HG03097 (cell line): ENCODE data around the gene ICA1.
A peak's percentile ranks its signal among the peaks of the same experiment; 100 is the strongest.

Experiments used
- ATAC-seq: cut with Tn5 transposase; IDR thresholded peaks from one replicate; pipeline ENCODE4 v1.9.1; 2021; ENCODE audit not compliant: unreplicated experiment, low FRiP score

The ICA1 gene

GRCh38 chr7:8136051-8136730 is 125.8 kb downstream of the ICA1 start:
- ATAC-seq, result no peak

GRCh38 chr7:8135417-8135816 is 126.5 kb downstream of the ICA1 start:
- ATAC-seq, result no peak

GRCh38 chr7:8134089-8134733 is 127.8 kb downstream of the ICA1 start:
- peak; percentile 58 for ATAC-seq

GRCh38 chr7:8133188-8133848 is 128.6 kb downstream of the ICA1 start:
- ATAC-seq, result no peak

- peak; percentile 37 for ATAC-seq
Measured at GRCh38 chr7:8131694-8132605, 130.0 kb downstream of the ICA1 start.

- ATAC-seq, result no peak
Measured at GRCh38 chr7:8130663-8131062, 131.3 kb downstream of the ICA1 start.

GRCh38 chr7:8129318-8129659 is 132.7 kb downstream of the ICA1 start:
- ATAC-seq, result no peak

GRCh38 chr7:8128449-8129317 is 133.3 kb downstream of the ICA1 start:
- ATAC-seq, result no peak

- no peak for ATAC-seq
Measured at GRCh38 chr7:8126601-8127167, 135.3 kb downstream of the ICA1 start.

GRCh38 chr7:8125680-8126444 is 136.1 kb downstream of the ICA1 start:
- peak; percentile 79 for ATAC-seq

- no peak for ATAC-seq
Measured at GRCh38 chr7:8121243-8121642, 140.7 kb downstream of the ICA1 start.

GRCh38 chr7:8120390-8121058 is 141.4 kb downstream of the ICA1 start:
- ATAC-seq, result no peak

- no peak for ATAC-seq
Measured at GRCh38 chr7:8119262-8119661, 142.7 kb downstream of the ICA1 start.

- no peak for ATAC-seq
Measured at GRCh38 chr7:8117195-8117594, 144.8 kb downstream of the ICA1 start.

- ATAC-seq, result peak; percentile 91
Measured at GRCh38 chr7:8115547-8116402, 146.2 kb downstream of the ICA1 start.

- no peak for ATAC-seq
Measured at GRCh38 chr7:8114175-8114574, 147.8 kb downstream of the ICA1 start.

- no peak for ATAC-seq
Measured at GRCh38 chr7:8113184-8113583, 148.8 kb downstream of the ICA1 start.

GRCh38 chr7:8112685-8113084 is 149.3 kb downstream of the ICA1 start:
- ATAC-seq, result no peak
